Mucosa of descending colon (tissue), 3 donors: ENCODE results near the gene EXT2. TPM values are rescaled to one million over a fixed set of nuclear protein-coding genes. Genes with fewer than 3 reads are reported as not detected.

Experiments
- ATAC-seq: fragments of 200-7000 bp; cut with Tn5 transposase; one replicate; pipeline ENCODE4 v1.9.1; 2020; ENCODE audit warnings: mild to moderate bottlenecking, moderate library complexity
- DNase-seq, 3 donors: peaks; one replicate each; pipeline ENCODE4 v3.0.0-alpha.2; 2020
- H3K36me3 ChIP-seq: fragments of 200-600 bp; one replicate; pipeline ENCODE4 v1.8.0; 2021; ENCODE audit warnings: low read depth, mild to moderate bottlenecking
- H3K4me1 ChIP-seq: fragments of 200-600 bp; one replicate; pipeline ENCODE4 v1.8.0; 2021; ENCODE audit warnings: low read depth, mild to moderate bottlenecking
- H3K4me3 ChIP-seq: fragments of 200-600 bp; one replicate; pipeline ENCODE4 v1.8.0; 2021; ENCODE audit warnings: mild to moderate bottlenecking
- H3K9me3 ChIP-seq: fragments of 200-600 bp; one replicate; pipeline ENCODE4 v1.8.0; 2021; ENCODE audit warnings: mild to moderate bottlenecking
- intact Hi-C, 2 donors: fragments of 100-400 bp; cut with DNase I in 1 of 2; cut with micrococcal nuclease in 1 of 2; formaldehyde crosslinking; loops; one replicate each; pipeline versions ENCODE4 v1.11.0 to v1.11.1; 2022; cut with DNase I, micrococcal nuclease
- total RNA-seq, 3 donors: library from RNA; stranded (reverse); fragmentation: NEBNext Ultra II Directional in 2 of 3; extraction: Animal tissue kit (Norgen Biotek cat#: 25700) in 2 of 3; gene quantifications; one replicate each; pipeline versions ENCODE4 v1.2.1 to v1.2.4, GENCODE V29; 2021 to 2023
- TF ChIP-seq, protein P1 (sequence below): fragments of 200-600 bp; IDR thresholded peaks from one replicate; pipeline ENCODE4 v1.8.0; 2022; ENCODE audit warnings: antibody characterized with exemption, mild to moderate bottlenecking
- donor health status: DM: no; HTN: no; CAD: no; lungs with moderate emphysema.
- donor health status: DM: no; HTN: no; CAD: no.
- donor health status: DM: no; HTN: yes; CAD: no.

Gene EXT2
- total RNA-seq, 3 donors from 2014 or later: 53.3 to 59.7 (median 57.2) TPM

DNA sequence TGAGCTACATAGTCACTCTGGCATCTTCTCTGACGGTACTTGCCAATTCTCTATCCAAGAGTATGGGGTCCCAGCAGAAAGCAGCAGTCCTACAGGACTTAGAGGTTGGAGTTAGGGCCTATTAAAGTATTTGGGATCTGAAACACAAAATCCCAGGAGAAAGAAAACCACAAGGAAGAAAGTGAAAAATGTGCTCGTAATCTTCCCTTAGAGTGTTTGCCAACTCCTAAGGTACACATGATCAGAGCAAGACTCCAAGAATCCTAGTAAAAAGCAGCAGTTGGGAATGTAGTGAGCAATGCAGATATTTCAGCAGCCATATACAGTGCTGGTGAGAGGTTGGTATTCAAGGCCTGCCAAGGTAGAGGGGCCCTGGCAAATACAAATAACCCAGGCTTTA, 71.6 kb downstream of the EXT2 start:
- DNase-seq (no peak), ATAC-seq (no peak)
- Histone ChIP-seq H3K4me3 (no peak overlapping the region), H3K9me3 (no peaks in the 10 kb centered on the region), H3K4me1 (no peaks in the 10 kb centered on the region), H3K36me3 (no peaks in the 10 kb centered on the region)
- TF ChIP-seq, protein P1, sequence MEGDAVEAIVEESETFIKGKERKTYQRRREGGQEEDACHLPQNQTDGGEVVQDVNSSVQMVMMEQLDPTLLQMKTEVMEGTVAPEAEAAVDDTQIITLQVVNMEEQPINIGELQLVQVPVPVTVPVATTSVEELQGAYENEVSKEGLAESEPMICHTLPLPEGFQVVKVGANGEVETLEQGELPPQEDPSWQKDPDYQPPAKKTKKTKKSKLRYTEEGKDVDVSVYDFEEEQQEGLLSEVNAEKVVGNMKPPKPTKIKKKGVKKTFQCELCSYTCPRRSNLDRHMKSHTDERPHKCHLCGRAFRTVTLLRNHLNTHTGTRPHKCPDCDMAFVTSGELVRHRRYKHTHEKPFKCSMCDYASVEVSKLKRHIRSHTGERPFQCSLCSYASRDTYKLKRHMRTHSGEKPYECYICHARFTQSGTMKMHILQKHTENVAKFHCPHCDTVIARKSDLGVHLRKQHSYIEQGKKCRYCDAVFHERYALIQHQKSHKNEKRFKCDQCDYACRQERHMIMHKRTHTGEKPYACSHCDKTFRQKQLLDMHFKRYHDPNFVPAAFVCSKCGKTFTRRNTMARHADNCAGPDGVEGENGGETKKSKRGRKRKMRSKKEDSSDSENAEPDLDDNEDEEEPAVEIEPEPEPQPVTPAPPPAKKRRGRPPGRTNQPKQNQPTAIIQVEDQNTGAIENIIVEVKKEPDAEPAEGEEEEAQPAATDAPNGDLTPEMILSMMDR: no peak
- intact Hi-C loops: no loop called here

DNA sequence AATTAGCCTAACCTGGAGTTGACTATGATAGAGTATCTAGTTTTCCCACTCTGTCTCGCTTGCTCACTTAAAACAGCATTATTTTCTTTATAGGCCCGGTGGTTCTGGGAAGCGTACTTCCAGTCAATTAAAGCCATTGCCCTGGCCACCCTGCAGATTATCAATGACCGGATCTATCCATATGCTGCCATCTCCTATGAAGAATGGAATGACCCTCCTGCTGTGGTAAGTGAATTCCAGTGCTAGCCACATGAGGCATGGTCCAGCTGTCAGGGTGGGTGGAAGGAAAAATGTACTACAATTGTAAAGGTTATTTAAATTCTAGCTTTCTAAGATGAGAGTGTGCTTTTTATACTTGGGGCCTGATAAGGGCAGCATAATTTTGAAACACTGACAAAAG, 76.0 kb downstream of the EXT2 start:
- no peaks in the 10 kb centered on the region for H3K4me1 ChIP-seq
- intact Hi-C loops: no loop called here
- TF ChIP-seq, protein P1: no peak
- no peaks in the 10 kb centered on the region for H3K9me3 ChIP-seq
- ATAC-seq: no peak
- DNase-seq: no peak
- H3K36me3 ChIP-seq: no peaks in the 10 kb centered on the region
- H3K4me3 ChIP-seq: no peak overlapping the region

DNA sequence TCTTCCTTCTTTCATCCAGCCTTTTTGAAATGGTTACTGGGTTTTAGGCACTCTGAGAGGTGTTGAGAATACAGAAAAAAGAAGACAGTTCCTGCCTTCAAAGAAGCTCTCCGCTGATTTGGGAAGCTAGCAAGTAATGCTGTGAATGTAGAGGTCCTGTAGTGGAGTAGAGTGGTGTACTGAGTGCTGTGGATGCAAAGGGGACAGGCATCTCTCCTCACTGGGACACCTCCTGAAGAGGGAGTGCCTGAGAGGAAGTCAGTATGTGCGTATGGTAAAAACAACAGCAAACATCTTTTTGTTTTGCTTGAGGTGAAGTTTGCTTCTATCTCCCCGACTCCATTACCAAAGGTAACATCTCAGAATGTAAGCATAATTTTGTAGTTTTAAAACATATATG, 77.5 kb downstream of the EXT2 start:
- no peaks in the 10 kb centered on the region for H3K9me3 ChIP-seq
- ATAC-seq (no peak), DNase-seq (no peak)
- intact Hi-C loops: no loop called here
- TF ChIP-seq, protein P1: no peak
- no peaks in the 10 kb centered on the region for H3K4me1 ChIP-seq
- H3K36me3 ChIP-seq: no peaks in the 10 kb centered on the region
- no peak overlapping the region for H3K4me3 ChIP-seq

DNA sequence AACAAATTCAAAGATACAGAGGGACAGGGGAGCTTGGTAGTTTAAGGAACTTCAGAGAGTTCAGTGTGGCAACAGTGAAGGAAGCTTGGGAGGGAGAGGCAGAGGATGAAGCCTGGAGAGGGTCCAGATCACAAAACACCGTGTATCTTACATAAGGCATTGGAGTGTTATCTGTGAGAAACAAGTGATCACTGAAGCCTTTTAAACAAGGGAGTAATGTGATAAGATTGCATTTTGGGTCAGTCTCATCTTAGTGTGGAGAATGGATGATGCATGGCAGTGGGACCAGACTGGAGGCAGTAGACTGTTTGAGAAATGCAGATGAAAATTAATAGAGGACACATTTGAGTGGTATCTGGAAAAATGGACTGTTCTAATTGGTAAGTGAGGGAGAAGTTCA, 79.4 kb downstream of the EXT2 start:
- H3K4me1 ChIP-seq: no peaks in the 10 kb centered on the region
- no peaks in the 10 kb centered on the region for H3K36me3 ChIP-seq
- DNase-seq (no peak), ATAC-seq (no peak)
- H3K9me3 ChIP-seq: no peaks in the 10 kb centered on the region
- H3K4me3 ChIP-seq: no peak overlapping the region
- intact Hi-C loops: no loop called here
- TF ChIP-seq, protein P1: no peak

DNA sequence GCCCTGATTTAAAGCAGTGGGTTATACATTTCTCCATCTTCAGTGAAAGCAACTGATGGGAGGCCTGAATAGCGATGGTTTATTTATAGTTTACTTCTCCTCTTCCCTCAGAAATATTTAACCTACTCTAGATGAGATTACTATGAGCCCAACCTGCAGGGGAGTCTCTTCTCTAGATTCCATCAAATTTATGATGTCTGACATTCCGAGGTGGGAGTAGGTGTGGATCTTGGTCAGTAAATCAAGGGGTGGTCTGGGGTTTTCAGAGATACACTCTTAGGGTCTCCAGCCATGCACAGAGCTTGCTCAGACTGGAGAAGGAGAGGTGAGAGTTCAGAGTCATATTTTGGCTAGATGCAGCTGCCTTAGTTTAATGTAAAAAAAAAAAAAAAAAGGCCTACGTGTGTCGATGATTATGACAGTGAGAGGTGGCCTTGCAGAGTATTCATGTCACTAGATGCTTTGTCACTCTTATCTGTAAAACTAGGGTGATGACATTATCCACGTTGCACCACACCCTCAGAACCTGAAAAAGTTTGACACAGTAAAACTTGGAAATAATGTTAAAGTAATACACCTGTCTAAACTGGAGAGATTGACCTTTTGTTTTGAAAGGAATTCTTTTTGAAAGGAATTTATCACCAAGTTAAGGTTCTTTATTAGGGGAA, 81.2 kb downstream of the EXT2 start:
- H3K9me3 ChIP-seq: no peaks in the 10 kb centered on the region
- no peaks in the 10 kb centered on the region for H3K36me3 ChIP-seq
- TF ChIP-seq, protein P1: no peak
- DNase-seq (no peak), ATAC-seq (no peak)
- intact Hi-C loops: no loop called here
- H3K4me3 ChIP-seq: no peak overlapping the region
- H3K4me1 ChIP-seq: no peaks in the 10 kb centered on the region

DNA sequence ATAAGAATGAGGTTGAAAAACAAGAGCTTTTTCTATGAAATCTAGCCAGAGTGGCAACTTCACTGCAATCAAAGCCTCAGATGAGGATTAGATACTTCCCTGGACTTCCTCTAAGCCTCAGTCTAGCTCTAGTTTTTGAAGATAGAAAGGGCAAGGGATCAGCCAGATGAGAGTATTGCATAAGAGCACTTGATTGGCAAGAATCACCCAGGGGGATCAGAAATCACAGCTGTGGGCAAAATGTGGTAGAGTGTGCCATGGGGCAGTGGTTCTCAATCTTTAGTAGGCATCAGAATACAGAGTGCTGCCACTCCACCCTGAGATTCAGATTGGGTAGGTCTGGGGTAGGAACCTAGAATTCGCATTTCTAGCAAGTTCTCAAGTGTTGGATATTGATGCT, 82.4 kb downstream of the EXT2 start:
- Histone ChIP-seq H3K4me1 (no peaks in the 10 kb centered on the region), H3K4me3 (no peak overlapping the region), H3K9me3 (no peaks in the 10 kb centered on the region), H3K36me3 (no peaks in the 10 kb centered on the region)
- DNase-seq (no peak), ATAC-seq (no peak)
- TF ChIP-seq, protein P1: no peak
- intact Hi-C loops: no loop called here
